ENCODE results near the gene PPM1A.
A peak's percentile ranks its signal among the peaks of the same experiment; 100 is the strongest.

Gene PPM1A

DNA sequence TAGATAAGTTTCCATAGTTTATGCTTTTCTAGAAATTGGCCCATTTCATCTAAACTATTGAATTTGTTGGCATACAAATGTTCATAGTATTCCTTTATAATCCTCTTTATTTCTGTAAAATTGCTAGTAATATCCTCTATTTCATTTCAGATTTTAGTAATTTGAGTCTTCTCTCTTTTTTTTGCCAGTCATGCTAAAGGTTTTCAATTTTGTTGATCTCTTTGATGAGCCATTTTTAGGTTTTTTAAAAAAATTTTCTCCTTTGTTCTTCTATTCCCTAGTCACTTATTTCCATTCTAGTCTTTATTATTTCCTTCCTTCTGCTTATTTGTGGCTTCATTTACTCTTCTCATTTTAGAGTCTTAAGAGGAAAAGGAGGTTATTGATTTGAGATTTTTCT, 19.4 kb upstream of the PPM1A start:
- DNase-seq, result no peak

DNA sequence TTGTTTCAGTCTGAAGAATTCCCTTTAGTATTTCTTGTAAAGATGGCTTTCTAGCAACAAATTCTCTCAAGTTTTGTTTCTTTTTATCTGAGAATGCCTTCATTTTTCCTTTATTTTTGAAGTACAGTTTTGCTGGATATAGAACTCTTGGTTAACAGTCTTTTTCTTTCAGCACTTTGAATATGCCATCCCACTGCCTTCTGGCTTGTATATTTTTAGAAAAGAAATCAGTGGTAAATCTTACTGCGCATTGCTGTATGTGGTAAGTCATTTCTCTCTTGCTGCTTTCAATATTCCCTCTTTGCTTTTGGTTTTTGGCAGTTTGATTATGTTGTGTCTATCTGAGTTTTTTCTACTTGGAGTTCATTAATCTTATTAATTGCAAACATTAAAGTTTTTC, 16.8 kb upstream of the PPM1A start:
- no peak for DNase-seq

DNA sequence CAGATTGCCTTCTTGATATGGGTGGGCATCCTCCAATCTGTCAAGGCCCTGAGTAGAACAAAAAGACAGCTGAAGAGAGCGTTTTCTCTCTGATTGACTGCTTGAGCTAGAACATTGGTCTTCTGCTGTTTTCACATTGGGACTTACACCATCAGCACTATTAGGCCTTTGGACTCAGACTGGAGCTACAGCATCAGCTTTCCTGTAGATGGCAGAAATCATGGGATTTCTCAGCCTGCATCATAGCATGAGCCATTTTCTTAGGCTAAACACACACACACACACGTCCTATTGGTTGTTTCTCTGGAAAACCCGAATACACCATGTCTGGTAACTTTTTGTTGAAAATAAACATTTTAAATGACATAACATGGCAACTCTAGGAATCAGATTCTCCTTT, 15.8 kb upstream of the PPM1A start:
- no peak for DNase-seq

DNA sequence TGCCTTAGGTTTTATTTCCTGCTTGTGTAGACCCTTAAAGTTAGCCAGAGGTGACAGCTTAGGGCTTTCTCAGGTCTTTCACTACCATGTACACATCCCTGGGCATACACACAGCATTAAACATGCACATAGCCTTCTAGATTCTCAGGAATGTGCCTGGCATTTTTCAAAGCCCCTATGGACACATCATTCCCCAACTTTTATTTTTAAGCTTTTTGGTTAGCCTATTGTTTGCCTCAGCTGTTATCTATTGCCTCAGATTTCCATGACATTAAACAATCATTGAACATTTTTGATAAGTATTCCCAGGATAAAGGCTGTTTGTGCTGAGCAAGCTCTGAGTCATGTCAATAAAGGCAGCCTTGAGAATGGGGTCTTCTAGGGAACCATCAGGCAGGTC, 15.1 kb upstream of the PPM1A start:
- no peak for DNase-seq

DNA sequence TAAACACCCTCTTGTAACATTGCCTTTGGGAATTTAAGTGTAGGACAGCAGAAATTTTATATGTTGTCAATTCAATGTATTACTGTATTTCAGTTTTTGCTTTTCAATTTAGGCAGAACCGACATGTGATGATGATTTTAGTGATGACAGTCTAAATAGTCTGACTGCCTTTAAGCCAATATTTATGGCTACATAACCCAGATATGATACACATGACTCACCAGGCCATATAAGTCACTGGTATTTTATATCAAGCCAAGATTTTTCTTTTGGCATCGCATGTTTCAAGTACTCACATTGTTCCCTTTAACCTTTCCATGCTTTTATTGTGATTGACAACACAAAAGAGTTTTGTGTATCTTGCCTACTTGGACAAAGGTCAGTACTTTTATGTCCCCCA, 13.6 kb upstream of the PPM1A start:
- DNase-seq, result no peak

DNA sequence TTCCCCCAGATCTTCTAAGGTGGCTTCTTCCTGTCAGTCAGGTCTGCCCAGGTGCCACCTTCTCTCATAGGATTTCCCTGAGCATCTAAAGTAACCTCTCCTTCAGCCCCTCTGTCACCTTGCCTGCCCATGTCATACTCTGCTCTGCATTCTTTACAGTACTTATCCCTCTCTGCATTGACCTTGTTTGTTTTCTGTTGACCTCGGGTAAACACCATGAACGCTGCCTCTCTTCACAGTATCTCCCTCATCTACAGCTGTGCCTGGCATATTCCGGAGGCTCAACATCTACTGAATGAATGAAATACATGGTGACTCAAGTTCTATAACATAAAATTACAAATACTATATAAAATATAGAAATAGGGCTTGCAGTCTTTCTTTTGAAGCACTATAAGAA, 10.1 kb upstream of the PPM1A start:
- no peak for DNase-seq

DNA sequence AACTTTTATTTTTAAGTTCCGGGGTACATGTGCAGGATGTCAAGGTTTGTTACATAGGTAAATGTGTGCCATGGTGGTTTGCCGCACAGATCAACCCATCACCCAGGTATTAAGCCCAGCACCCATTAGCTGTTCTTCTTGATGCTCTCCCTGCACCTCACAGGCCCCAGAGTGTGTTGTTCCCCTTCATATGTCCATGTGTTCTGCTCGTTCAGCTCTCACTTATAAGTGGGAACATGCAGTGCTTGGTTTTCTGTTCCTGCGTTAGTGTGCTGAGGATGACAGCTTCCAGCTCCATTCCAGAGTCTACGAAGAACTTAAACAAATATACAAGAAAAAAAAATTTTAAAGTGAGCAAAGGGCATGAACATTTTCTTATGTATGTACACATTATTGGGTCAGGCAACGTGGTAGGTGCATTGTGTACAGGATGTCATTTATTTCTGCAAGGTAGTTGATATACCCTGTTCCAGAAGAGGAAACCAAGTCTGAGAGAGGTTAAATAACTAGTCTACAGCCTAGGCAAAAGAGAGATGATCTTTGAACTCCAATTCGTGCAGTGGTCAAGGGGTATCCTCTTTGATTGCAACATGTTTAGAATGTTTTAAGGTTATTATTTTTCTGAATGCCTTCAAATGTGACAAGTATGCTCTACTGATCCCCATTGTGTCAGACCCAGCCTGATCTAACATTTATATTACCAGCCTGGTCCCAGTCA, 8.7 kb upstream of the PPM1A start:
- DNase-seq, result no peak

DNA sequence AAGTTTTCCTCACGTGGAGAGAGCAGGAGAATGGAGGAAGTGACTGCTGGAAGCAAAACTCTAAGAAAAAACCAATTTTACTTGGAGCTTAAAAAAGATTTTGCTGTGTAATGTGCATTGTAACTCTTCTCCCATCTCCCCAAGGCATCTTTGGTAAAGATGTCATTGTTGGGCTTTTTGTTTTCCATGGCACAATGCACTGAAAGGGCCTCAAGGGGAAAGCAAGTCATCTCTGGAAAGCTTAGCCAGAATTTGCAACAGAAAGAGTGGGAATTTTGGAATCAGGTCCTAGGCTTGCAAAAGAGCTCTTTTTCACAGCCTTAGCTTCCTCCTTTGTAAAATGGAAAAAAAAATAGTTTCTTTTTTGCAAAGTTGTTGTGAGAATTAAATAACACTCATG, 7.9 kb upstream of the PPM1A start:
- no peak for DNase-seq

DNA sequence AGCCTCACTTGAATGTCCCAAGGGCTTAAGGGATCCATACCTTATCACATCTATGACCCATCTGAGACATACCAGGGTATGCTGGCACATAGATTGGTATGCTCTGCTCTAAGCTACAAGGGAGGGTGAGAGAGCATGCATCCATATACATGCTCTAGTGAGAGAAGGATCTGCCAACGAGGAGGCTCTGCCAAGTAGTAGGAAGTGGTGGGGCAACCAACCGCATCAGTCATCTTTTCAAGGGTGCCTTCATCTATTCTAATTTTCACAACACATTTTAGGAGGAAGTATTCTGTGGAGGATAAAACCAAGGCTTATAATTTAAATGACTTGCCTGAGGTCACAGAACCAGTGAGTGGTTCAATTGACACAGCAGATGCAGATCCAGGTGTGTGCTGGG, 6.6 kb upstream of the PPM1A start:
- no peak for DNase-seq

DNA sequence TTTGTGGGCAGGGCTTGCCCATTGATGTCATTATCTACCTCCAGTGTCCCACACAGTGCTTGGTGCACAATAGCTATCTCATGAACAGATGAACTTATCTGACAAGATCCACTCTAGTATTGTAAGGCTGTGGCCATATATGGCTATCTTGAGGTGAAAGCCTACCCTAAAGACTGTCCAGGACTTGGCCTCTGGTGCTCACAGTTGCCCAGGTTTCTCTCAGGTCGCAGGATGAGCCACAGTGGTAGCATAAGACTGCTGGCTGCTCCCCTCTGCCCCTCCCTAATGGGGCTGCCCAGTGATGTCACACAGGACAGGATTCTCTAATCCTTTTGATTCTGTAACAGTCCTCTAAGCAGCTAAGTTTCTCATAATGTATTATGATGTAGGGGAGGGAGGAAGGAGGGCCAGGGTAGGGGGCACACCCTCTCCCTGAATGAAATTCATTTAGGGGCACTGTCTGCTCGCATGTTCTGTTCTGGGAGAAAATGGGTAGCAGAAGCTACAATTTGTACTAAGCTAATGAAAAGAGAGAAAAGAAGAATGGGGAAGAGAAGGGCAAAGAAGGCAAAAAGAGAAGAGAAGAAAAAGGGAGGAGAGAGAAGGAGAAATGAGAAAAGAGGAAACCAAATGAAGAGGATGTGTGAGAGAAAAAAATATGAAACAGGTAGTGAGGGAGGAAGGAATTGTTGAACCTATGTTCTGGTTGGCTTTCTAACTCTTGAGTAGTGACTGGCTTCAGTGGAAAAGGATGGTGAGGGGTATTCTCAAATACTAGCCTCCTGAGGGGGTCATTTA, 3.4 kb upstream of the PPM1A start:
- DNase-seq, result no peak

DNA sequence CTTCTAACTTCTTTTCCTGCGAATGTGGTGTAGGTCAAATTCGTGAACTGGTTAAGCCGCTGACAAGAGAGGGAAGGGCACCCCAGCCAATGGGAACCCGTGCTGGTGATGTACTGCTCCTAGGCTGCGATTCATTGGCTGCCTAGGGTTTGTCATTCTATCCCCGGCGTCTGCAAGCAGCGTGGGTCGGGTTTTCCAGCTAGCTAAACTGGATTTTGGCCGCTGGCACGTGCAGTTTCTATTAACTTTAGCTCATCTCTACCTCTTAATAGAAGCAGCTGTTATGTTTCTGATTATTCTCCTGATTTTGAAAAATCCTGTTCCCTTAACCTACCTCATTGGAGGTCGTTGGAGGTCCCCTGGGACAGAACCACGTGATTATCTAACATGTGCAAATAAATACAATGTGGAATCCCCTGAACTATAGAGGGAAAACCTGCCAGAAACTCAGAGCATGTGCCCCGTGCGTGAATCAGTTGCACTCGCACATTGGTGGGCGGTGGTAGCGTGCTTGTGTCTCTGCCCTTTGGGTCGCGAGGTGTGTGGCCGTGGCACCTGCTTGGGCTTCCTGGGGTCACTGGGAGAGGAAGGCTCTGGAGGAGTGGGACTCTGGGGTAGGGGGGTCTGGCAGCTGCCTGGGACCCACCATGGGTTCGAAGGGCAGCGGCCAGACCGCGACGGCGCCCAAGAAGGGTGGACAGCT, 876 bp upstream of the PPM1A start:
- DNase-seq, result peak; percentile 84

DNA sequence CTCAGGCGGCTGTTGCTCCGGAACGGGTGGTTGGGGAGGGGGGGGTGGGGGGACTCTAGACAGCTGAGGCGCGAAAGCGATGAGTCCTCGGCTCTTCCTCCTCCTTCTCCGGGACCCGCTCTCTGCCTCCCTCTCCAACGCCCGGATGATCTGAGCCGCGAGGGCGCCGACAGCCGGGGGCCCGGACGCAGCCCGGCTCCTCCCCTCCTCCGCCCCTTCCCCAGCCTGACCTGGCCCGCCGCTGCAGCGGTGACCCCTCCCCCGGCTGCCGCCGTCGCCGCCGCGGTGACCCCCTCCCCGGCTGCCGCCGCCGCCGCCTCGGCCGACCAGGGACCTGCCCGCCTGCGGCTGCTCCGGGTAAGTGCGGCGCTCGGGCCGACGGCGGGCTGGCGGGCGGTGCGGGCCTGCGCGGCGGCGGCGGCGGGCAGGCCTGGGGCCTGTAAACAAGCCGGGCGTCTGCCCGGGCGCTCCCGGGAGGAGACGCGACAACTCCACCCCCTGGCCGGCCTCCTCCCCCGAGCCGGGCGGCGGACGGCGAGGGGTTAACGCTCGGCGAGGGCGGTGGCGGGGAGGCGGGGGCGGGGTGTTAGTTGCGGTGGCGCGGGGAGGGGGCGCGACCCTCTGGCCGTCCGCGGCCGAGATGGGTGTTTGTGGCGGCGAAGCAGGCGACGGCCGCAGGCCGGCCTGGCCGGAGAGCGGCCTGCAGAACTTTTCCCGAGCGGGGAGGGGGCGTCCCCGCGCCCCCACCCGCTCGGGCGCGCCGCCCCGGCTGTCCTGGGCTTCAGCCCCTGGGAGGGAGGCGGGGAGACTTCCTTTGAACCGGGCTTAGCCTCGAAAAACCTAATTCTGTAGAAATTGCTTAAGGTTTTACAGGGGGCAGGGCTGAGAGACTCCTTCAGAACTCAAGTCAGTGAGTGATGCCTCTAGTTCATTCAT, 568 bp downstream of the PPM1A start:
- DNase-seq, result peak; percentile 17

DNA sequence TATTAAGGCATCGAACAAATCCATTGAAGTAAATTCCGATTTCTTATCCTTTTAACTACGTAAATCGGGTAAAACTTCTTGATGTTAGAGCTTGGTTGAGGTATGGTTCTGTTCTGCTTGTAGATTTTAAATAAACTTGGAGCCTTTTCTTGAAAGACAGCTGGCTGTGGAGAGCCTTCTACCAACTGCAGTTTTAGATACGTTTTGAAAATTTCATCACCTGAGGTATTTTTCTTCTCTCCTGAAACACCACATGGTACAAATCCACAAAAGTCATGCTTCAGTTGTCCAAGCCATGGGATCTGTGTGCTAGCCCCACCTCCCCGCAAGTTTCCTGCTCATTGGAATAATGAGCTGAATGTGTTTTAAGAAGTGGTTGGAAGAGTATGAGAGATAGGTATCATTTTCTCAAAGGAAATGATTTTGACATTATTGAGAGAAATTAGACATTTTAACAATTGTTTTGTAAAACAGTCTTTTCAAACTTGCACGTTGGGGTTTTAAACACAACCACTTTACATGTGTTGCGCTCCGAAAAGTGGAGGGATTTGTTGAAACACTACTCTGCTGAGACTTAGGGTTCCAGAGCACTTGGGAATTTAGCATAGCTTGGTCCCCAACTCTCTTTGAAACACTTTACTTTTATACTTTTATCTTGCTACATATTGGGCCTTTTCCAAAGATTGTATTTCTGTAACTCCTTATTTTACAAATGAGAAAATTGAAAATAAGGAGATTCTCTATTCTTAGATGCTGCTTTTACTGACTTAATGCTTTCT, 1.4 kb downstream of the PPM1A start:
- peak; percentile 35 for DNase-seq

DNA sequence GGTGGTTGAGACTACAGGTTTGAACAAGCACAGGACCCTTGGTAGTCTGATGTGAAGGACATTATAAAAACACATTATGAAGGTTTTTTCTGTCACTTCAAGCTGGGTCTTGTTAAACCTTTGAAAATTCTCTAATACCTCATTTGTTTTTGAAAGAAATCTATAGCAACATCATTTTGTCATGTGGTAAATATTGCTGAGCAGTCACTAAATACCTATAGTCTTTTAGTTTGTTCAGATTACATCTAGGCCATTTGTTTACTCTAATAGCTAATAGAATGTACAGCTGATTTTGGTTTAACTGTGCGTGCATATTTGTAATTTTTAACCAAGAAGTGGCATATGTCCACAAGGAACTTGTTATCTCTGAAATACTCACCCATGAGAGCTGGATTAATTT, 2.9 kb downstream of the PPM1A start:
- DNase-seq, result no peak

DNA sequence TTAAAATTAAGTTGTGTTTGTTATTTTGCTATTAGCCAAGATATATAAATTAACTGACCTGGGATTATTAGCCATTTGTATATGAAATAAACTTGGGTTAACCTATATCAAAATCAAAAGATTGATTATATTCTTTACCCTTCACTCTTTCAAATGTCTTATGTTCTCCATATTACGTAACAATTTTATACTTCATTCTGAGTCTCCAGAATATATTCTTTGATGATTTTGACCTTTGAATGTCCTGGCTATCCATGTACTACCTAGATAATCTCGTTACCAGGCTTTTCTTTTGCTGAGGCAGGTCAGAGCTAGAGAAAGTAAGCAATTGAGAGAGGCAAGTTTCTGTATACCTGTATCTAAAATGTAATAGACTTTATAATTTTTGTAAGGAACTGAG, 3.6 kb downstream of the PPM1A start:
- no peak for DNase-seq

DNA sequence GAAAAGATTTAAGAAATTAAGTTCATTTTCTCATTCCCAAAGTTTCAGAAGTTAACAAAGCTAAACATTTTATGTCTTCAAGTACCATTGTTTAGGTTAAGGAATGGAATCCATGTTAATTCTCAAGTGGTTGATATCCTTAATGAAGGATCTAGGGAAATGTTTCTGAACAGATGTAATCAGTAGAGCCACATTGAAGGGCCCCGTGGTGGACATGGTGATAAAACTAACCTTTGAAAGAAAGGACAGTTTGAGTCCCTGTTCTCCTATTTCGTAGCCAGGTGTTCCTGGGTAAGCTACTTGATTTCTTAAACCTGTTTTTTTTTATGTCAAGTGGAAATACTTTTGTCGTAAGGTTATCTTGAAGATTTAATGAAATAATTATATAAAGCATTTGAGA, 4.6 kb downstream of the PPM1A start:
- no peak for DNase-seq

DNA sequence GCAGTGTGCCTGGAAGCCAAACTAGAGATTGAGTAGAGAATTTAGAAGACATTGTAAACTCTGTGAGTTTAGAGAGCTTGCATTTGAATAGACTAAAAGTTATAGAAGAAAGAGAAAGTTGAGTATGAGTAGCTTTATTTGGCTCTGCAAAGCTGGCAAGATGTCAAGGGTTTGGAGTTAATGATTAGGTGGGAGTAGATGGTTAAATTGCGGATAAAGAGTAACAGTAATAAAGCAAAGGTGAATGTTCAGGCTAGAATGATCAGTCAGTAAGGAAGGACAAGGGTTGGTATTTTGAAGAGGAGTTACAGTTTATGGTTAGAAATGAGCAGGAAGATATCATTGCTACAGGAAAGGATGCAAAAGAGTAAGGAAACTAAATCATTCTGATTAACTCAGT, 5.2 kb downstream of the PPM1A start:
- no peak for DNase-seq

DNA sequence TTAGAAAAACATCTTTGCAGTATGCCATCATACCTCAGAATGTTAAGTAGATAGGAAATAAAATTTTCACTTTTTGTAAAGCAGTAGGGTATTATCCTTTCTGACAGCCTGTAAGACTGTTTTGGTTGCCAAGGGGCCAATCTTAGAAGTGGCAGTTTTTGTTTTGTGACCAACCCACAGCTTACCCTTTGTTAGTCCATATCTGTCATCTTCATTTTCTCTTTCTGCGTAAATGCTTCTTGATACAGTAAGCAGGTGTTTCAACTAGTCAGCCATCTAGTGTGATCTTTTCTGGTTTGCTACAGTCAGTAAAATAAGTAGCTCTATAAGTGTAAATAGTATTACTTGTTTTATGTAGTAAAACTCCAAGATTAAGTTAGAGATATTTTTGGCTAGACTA, 8.8 kb downstream of the PPM1A start:
- DNase-seq, result no peak

DNA sequence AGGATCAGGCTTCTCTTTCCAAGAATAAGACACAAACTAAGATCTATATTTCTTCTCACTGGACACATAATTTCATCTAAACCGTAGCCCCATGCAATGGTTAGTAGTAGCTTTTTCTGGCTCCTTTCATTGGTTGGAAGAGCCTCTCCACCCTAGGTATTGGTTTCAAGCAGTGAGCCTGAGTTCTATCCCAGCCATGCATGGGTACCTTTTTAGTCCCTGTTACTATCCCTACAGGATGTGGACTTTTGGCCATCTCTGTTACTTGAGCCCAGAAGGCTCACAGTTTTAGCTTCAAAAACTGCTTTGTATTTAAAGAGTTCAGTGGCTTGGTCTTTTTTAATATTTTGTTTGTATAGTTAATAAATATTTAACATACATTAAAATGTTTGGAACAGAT, 16.1 kb downstream of the PPM1A start:
- DNase-seq, result no peak

DNA sequence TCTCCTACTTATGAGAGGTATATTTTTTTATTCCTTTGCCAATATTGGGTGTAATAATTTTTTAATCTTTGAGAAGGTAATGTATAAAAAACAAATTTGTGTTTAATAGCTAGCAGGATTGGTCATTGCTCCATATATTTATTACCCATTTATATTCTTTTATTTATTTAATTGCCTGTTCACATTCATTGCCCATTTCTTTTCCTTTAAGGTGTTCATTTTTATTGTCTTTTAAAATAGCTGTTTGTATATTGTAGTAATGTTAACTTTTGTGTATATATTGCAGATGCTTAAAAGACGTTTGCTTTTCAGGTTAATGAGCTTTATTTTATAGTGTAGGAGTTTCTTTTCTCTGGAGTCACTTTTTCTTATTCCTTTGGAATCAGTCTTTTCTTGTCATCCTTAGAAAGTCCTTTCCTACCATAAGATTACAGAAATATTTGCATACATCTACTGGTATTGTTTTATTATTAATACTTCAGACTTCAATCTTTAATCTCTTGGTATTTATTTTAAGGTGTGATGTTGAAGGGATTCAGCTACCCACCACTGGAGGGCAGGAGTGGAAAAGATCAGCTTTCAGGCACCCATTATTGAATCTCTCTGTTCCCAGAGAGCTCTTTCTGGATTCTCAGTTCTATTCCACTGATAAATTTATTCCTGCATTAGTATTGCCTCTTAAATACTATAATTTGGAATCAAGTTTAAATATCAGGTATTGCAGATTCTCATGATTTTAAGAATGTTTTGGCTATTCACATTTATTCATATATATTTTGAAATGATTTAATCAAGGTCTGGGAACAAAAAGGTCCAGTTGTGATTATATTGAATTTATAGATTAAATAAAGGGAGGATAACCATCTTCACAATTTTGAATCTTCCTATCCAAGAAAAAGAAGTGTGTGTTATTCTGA, 17.3 kb downstream of the PPM1A start:
- peak; percentile 49 for DNase-seq

DNA sequence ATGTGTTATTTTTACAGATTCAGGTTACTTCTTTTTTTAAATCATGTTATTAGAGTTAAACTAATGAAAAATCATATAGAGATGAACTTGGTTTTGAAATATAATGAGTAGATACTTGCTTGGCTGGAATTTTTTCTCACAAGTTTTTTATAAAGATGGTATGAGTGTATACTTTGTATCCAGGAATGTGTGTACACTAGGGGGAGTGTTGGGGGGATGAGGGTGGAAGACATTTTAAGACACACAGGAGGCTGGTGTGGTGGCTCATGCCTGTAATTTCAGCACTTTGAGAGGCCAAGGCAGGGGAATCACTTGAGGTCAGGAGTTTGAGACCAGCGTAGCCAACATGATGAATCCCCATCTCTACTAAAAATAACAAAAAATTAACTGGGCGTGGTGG, 23.2 kb downstream of the PPM1A start:
- no peak for DNase-seq

All from NCI-H524 treated with DMSO at 0.1 percent for 48 hours (cell line).